ENCODE data around the gene PGBD1.

The PGBD1 gene

GRCh38 chr6:28267695-28268059 lies 13.7 kb upstream of the PGBD1 start:
- TF ChIP-seq CTCF (conservative IDR thresholded peaks at IDR 0.05; ENCODE audit: control insufficient read depth, insufficient read depth, low read depth, low read length) = no peak
- DNase-seq (ENCODE audit: low read depth) = no peak
- H3K4me3 ChIP-seq (ENCODE audit: control insufficient read depth, low read depth, low read length) = peak overlapping the region; percentile 81

GRCh38 chr6:28269492-28269891 lies 11.9 kb upstream of the PGBD1 start:
- H3K4me3 ChIP-seq (ENCODE audit: control insufficient read depth, low read depth, low read length) = no peak overlapping the region
- no peak for TF ChIP-seq CTCF (conservative IDR thresholded peaks at IDR 0.05; ENCODE audit: control insufficient read depth, insufficient read depth, low read depth, low read length)
- peak; percentile 95 for DNase-seq (ENCODE audit: low read depth)

GRCh38 chr6:28274888-28275287 lies 6.5 kb upstream of the PGBD1 start:
- no peak for DNase-seq (ENCODE audit: low read depth)
- TF ChIP-seq CTCF (conservative IDR thresholded peaks at IDR 0.05; ENCODE audit: control insufficient read depth, insufficient read depth, low read depth, low read length) = no peak
- H3K4me3 ChIP-seq (ENCODE audit: control insufficient read depth, low read depth, low read length) = no peak overlapping the region

GRCh38 chr6:28277746-28278145 lies 3.6 kb upstream of the PGBD1 start:
- no peak for DNase-seq (ENCODE audit: low read depth)
- TF ChIP-seq CTCF (conservative IDR thresholded peaks at IDR 0.05; ENCODE audit: control insufficient read depth, insufficient read depth, low read depth, low read length) = no peak

GRCh38 chr6:28280595-28281287 lies 631 bp upstream of the PGBD1 start:
- H3K4me3 ChIP-seq (ENCODE audit: control insufficient read depth, low read depth, low read length) = peak overlapping the region; percentile 83
- no peak for DNase-seq (ENCODE audit: low read depth)
- no peak for TF ChIP-seq CTCF (conservative IDR thresholded peaks at IDR 0.05; ENCODE audit: control insufficient read depth, insufficient read depth, low read depth, low read length)

More at GRCh38 chr6:28277746-28278145, 3.6 kb upstream of the PGBD1 start:
- no peak overlapping the region for H3K4me3 ChIP-seq (ENCODE audit: control insufficient read depth, low read depth, low read length)

GRCh38 chr6:28282926-28283325 lies 1.6 kb downstream of the PGBD1 start:
- no peak for TF ChIP-seq CTCF (conservative IDR thresholded peaks at IDR 0.05; ENCODE audit: control insufficient read depth, insufficient read depth, low read depth, low read length)
- H3K4me3 ChIP-seq (ENCODE audit: control insufficient read depth, low read depth, low read length) = no peak overlapping the region
- peak; percentile 22 for DNase-seq (ENCODE audit: low read depth)

- no peak for DNase-seq (ENCODE audit: low read depth)
- TF ChIP-seq CTCF (conservative IDR thresholded peaks at IDR 0.05; ENCODE audit: control insufficient read depth, insufficient read depth, low read depth, low read length) = no peak
- no peak overlapping the region for H3K4me3 ChIP-seq (ENCODE audit: control insufficient read depth, low read depth, low read length)
Observed at GRCh38 chr6:28291573-28291972, 10.2 kb downstream of the PGBD1 start.

Measured in fibroblast of mammary gland (primary cell).